ENCODE measurements around the gene ZNF827. TPM values are rescaled to one million over a fixed set of nuclear protein-coding genes. Genes with fewer than 3 reads are reported as not detected.

ZNF827 gene
- total RNA-seq, 1 donor from 2014 or later = 25.7 TPM

DNA sequence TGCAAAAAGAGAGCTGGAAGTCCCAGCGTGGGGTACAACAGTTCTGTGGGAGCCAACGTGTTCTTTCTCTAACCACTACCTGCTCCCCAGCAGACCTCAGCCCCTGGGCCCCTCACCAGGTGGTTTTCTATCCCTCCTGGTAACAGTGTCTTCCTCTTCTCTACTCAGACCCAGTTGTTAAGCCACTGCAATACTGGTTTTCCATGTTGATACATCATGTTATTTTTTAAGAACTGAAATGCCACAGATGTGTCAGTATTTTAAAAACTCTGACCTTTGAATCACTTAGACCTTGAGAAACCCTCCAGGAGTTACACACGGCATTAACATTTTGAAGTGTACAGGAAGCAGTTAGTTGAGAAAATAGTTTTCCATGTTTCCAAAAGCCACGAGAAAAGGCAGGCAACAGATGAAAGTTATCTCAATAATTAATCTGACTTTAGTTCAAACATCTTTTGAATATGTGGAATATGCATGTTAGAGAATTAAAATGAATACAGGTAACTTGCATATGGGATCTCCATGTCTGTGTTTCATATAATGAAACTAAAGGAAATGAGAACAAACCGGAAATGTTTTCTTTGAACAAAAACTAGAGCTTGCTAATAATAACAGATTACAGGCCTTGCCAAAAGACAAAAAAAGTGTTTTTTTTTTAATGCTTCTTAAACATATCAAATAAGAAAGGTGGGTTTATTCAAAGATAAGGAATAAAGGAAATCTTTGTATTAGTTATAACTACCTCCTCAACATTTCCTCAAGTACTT is 108.8 kb downstream of the ZNF827 start:
- DNase-seq = no peak

DNA sequence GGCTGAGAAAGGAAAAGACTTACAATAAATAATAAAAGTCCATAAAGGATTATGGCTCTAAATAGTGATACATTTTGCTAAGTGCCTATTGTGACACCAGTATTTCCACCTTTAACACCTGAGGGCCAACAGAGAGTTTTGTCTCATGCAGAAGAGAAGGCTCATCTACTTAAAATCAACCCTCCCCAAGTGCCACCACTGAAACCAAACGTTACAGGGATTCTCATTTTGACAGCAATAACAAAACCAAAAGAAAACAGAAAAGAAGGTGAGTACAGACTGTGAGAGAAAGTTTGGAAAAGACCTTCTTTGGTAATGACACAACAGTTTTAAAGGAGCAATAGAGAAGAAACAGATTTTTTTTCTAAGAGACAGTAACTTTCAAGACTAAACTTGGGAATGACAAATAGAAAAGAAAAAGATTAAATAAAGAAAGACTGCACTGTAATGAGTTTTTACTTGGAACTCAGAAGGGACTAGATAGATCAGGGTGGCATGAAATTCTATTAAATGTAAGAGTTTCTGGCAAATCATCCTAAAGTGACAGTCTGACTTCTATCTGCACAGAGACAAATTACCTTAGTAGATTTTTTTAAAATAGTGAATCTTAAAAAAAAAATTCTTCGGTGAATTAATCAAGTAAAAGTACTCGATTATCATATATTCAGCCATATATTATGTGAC is 109.7 kb downstream of the ZNF827 start:
- DNase-seq = no peak

DNA sequence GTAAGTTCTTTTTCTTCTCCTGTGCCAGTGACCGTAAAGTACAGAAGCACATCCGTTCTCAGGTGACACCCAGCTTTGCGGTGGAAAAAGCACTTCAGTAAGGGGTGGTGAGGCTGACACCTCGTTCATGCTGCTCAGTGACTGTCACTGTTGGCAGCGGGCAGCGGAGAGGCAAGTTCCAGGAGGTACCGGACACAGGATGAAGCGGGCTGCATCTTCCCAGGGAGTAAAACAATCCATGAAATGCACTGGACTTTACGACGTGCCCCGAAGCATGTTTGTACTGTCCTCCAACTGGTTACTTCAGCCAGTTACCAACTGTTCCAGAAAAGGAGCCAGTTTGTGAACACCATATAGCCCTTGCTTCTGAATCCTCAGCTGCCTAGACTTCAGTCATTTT is 110.7 kb downstream of the ZNF827 start:
- no peak for DNase-seq

DNA sequence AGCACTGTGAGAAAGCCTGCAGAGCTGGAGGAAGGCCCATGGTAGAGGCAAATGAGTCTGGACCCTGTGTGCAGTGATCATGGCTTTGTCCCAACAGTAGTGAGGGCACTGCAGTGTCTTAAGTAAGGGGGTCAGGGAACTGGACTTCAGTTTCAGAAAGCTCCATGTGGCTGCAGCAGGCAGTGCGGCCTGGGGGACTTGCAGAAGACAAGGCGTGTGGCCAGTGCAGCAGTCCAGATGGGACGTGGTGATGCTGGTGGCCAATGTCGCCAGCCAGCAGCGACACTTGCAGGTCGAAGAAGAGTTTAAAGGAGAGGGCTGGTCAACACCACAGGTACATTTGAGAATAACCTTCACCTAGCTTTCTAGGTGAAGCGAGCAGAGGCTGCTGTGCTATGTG is 113.4 kb downstream of the ZNF827 start:
- no peak for DNase-seq

DNA sequence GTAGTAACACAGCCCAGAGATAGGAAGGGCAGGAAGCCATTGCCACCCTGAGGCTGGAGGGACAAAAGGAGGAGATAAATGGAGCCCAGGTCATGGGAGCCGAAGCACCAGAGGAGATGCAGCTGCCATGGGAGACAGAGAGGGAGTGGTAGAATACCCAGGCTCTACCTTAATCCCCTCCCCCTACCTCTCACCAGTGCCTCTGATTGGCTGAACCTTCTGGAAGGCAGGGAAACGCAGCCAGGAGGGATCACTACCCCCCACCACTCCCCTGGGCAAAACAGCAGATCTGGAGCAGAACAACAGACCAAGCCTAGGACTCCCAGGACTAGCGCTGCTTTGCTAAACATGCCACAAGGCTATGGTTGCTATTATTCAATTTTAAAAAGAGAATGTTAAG is 114.2 kb downstream of the ZNF827 start:
- no peak for DNase-seq

DNA sequence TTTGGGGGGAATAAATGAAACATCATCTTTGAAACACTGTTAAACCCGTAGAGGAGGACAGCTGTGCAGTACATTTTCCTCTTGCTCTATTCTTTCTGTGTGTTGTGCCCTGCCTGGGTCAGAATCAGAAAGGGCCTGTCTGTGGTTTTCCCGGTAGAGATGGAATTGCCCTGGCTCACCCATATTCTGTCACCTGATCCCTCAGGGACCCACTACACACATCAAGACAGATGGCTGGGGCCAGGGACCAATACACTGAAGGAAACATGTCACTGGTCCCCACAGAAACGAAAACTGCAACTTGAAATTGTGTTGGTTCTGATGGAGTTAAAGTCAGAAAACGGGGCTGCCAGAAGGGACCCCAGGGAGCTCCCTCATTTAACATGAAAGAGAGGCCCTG is 114.9 kb downstream of the ZNF827 start:
- DNase-seq = no peak

DNA sequence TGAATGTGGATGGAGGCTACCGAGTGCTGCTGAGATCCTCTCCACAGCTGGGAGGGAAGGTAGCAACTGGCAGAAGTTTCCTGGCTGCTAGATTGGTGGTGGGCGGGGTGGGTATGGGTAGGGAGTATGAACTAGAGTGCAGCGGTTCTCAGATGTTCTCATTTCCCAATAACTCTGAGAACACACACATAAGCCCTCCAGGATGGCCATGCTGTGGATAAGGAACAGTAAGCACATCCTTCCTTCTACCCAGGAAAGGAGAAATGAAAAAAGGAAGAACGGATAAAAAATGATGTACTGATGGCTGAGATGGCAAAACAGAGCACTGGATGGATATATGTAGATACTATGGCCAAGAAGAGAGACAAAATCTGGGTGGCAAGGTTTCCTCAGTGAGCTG is 116.0 kb downstream of the ZNF827 start:
- DNase-seq = no peak

DNA sequence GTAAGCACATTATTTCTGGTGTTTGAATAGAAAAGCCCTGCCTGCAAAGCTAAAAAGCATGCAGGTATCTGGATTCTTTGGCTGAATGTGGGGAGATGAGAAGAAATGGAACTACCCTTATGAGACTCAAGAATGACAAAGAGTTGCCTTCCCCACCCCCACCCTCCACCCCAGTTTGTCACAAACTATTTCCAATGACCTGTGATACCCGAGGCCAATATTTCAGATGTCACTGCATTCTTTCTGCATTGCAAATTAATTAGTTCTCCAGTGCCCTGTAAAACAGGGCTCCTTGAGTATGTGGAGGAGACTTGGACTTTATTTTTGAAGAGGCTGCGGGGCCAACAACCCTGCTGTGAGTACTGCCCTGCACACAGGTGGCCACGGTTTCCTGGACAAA is 116.4 kb downstream of the ZNF827 start:
- no peak for DNase-seq

DNA sequence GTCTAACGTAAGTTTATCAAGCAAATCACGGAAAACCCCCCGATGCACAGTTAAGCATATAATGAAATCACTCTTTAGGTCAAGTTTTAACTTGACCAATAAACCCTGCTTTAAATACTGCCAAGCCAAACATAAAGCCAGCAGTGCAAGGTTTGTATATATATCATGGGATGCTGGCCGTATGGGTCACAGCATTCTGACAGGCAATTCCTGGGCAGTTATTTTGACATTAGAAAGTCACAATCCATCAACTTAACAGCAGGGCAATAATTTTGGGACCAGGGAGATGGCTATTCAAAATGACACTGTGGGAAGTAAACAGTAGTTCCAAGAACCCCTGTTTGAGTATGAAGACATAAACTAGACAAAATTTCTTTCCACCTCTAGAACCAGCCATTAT is 116.9 kb downstream of the ZNF827 start:
- no peak for DNase-seq

DNA sequence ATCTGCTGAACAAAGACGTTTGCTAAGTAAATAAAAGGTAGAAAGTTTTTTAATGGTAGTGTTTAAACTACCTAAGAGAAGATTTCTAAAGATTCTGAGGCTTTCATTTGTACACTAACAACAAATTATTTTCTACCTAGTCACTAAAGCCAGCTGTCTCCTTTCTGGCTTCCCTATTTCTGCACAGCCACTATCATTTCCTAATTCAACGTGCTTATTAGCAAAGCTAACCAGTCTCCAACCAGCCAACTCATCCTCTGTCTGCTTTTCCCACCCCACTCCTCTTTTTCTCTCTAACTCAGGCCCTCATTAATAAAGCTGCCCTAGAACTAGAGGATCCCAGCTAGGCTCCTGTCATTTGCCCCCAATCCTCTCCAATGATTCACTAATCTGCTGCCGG is 118.2 kb downstream of the ZNF827 start:
- no peak for DNase-seq

DNA sequence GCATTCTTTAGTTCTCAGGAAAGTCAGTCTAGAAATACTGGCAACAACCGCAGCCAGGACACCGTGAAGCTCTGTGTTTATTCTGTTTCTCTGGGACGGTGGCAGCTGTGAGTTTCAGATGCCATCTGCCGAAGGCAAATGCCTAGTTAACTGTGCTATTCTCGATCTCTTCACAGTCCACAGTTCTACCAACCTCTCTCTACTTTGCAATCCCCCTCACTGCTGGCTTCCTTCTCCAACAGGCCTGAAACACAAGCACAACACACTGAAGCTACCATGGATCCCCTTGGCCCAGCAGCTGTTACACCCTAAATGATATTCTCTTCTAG is 118.8 kb downstream of the ZNF827 start:
- peak; percentile 86 for DNase-seq

DNA sequence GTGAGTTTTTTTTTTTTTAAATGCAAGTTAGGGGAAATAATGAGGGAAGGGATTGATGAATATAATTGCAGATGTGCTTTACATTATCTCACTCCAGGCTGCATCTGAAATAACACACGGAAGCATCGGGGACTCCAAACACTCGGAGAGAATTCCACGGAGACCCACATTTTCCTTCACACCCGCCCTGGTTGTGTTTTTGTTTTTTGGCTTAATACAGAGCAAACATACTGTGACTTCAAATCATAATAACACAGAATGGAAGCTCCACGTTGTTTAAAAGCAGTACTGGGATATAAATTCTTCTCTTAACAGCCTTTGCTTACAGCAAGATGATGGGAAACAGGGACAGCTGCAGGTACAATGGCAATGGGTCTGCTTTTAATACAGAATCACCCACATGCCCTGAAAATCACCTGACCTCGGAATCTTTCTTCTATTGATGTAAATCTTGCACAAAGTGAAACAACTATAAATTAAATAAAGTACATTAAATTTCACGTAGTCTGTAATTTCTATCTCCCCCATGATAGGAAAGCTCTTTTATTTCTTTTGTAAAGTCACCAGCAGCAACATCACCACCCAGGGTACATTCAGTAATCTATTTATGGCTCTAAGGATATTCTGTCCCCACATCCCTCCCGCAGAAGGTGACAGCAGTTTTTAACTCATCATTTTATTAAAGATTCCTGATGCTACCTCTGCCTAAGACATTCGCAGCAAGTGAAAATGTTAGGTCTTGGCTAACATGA is 119.3 kb downstream of the ZNF827 start:
- DNase-seq = peak; percentile 31

DNA sequence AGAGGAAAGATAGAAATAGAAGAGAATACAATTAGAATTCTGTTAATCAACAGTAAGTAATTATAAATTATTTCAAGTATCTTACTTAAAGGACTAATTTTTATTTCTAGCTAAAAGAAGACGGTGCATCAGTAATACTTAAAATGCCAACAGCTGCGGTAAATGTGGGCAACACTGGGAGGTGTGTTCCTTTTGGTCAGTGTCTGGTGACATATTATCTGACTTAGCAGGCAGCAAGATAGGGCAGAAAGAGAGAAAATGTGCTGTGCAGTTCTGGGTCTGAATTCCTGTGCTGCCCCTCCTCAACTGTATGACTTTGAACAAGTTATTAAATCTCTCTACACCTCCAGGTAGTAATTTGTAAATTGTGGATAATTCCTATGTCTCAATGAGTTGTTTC is 120.6 kb downstream of the ZNF827 start:
- peak; percentile 33 for DNase-seq

DNA sequence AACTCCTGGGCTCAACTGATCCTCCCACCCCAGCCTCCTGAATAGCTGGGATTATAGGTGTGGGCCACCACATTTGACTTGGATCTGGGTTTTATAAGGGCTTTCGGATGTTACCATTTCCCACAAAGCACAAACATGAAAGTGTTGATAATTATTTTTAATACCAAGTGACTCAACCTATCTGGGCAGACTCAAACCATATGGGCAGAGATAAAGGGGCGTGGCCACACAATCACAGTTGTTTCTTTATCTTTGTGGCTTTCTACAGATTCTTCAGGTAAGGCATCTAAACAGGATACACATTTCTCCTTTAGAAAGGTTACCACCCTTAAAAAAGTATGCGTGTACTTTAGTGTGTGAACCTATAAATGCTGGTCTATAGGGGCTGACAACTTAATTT is 122.5 kb downstream of the ZNF827 start:
- no peak for DNase-seq

DNA sequence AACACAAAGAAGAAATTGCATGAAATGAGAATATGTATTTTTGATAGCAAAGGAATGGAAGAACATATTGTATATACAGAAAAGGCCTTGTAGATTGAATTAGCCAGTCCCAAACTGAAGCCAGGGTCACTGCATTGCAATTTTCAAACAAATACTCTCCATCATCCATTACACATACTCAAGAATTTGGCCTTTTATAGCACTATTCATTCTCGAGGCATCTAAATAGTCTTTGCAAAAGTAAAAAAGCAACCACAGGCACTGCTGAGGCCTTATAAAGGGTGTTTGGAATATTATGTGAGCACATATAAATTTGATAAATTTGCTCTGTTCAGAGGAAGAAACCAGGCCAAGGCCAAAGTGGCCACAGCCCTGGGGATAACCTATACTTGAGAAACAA is 123.0 kb downstream of the ZNF827 start:
- DNase-seq = no peak

DNA sequence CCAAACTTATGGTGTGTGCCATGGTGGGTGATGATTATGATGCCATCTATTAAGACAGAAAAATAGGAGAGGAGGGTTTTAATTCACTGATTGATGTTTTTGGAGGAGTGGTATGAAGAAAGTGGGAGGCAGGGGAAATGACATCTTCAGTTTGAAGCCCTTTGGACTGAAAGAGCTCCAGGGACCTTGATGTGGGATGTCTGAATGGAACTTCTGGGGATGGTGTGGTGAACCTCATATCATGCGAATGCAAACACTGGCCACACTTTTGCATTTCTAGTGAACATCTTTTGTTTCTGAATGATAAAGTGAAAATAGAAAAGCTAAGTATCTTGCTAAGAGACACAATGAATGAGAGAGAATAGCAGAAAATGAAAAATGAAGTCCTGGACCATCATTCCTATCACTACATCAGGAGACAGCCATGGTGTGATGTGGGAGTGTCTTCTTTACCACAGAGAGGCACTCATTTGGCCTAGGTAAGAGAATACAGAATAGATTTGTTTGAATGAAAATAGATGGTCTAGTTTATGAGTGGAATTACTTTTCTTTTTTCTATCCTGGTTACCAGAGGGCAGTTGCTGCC is 123.5 kb downstream of the ZNF827 start:
- no peak for DNase-seq

DNA sequence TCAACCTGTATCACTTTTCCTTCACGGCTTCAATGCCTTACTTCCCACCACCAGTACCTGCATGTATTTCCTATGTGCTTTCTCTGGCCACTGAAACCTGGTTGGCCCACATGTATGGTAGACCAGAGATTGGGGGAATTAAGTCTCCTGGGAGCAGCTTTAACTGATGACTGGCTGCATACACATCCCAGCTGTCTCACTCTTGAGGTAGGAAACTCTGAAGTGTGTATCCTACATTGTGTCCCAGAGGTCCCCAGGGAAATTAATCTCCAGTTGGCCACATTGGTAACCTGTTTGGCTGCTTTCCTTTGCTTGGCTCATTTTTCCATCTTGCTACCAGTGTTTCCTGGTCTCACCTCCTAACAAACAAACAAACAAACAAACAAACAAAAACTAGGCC is 124.4 kb downstream of the ZNF827 start:
- no peak for DNase-seq

DNA sequence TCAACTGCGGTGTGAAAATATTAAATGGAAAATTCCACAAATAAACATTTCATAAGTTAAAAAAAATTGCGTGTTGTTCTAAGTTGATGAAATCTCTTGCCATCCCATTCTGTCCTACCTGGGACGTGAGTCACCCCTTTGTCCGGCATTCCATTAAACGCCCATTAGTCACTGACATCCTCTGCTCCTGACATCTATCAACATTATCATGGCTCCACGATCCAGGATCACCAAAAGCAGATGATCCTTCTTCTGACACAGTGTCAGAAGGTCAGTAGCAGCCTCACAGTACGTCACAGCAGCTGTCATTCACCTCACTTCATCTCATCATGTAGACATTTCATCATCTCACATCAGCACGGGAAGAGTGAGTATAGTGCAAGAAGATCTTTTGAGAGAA is 125.7 kb downstream of the ZNF827 start:
- DNase-seq = no peak

DNA sequence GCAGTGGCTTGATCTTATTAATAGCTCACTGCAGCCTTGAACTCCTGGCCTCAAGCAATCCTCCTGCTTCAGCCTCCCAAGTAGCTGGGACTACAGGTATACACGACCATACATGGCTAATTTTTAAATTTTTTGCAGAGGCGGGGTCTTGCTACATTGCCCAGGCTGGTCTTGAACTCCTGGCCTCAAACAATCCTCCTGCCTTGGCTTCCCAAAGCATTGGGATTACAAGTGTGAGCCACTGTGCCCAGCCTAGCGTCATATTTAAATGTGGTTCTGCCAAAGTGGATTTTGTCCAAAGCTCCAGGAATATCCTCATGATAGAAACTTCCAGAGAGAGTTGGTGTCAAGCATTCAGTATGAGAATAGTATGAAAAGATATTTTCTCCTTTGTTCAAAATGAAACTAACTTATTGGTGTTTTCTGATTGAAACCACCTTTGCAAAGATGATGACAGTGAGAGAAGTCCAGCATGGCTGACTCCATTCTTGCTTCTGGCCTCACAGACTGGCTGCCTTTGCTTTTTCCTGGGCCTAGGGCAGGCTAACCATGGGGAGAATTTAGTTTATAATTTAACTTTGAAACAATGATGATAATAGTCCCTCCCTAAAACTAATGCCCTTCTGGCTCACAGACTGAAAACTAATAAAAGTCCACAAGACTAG is 129.6 kb downstream of the ZNF827 start:
- no peak for DNase-seq

DNA sequence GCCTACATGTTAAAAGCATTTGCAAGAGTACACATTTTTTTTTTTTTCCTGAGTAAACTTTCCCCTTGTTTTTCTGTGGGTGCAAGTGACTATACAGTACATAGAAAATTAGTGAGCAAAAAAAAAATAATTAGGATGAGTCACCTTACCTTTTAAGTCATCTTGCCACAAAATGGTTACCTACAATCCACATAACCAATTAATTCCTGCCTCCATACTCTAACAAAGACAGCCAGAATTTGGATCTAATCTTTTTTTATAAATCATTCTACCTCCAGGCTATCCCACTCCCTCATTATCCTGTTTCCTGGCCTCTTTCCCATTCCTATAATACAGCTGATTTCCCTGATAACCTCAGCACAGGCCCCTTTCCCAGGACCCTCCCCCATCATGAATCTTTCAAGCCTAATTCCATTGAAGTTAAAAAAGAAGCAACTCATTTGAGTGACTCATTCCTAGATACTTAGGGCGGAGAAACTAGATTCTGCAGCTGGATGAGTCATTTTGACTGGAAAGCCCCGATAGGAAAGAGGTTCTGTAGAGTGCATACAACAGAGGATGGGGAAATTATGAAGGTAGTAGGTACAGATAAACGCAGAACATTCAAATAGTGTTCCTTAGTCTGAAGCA is 130.5 kb downstream of the ZNF827 start:
- peak; percentile 18 for DNase-seq

DNA sequence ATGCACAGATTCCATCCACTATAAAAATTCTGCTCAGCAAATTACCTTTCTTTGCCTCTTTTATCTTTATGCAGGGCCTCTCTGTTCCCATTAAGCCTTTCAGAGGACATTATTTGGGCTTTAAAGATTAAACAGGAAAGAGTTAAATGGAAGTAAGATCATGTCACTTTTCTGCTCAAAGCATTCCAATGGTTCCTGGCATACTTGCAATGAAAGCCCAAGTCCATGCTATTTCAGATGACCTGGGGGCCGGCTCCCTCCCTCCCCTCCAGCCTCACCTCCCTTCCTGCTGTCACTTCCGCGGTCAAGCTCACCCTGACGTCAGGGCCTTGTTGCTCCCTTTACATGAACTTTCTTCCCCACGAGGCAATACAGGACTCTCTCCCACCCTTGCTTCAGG is 133.1 kb downstream of the ZNF827 start:
- no peak for DNase-seq

DNA sequence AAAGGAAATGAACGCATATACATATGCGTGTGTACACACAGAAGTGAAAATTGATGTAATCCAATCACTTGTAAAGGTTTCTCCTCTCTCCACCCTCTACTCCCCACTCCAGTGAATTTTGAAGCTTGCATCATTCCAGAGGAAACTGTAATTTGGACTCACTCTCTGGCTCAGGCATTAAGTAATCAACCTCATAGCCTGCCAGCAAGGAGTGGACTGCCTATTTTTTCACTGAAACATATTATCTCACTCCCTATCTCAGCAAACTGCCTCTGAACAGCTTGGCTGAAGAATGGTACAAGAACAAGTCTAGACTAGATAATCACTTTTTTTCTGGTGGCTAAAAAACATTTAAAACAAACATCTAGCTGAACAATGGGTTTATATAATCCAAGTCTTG is 134.5 kb downstream of the ZNF827 start:
- DNase-seq = peak; percentile 65

Measured in tongue (tissue), 2 donors.